ENCODE measurements around the gene STXBP2. TPM values are rescaled to one million over a fixed set of nuclear protein-coding genes. Genes with fewer than 3 reads are reported as not detected.
A peak's percentile ranks its signal among the peaks of the same experiment; 100 is the strongest.

Gene STXBP2
- total and polyA plus RNA-seq, 9 donors = 1.6 to 12.4 (median 5.1) TPM

DNA sequence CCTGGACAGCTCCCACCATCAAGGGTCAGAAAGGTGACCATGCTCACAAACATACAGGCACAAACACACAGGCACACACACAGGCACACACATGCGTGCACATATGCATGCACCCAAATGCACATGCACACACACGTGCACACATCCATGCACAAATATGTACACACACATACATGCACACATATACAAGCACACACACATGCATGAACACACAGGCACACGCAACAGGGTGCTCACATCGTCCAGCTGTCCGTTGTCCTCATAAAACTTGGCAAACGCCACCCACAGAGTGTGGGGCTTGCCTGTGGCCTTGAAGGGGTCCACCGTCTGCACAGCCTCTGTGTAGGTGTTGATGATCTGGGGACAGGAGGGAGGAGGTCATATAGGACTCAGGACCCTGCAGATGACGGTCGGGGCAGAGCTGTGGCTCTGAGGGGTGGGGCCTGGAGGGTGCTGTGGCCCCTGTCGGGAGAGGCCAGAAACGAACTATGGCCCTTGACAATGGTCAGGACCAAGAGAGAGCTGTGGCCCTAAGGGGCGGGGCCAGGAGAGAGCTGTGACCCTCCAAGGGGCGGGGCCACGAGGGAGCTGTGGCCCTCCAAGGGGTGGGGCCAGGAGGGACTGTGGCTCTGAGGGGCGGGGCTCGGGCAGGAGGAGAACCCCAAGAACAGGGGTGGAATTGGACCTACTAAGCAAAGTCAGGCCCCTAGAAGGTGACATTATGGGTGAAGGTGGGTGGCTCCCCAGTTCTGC, 13.8 kb upstream of the STXBP2 start:
- Histone ChIP-seq H3K4me1 (ENCODE audit: control insufficient read depth, insufficient read depth, low read length) (peaks cover 14% of the 10 kb centered on the region), H3K4me3 (ENCODE audit: low read length) (no peak overlapping the region), H3K27ac (ENCODE audit: low read length) (no peak overlapping the region), H3K27me3 (ENCODE audit: control insufficient read depth, insufficient read depth, low read length) (no peaks in the 10 kb centered on the region), H3K9me3 (replicated peaks; ENCODE audit: control insufficient read depth, low read depth, low read length) (no peaks in the 10 kb centered on the region), H3K36me3 (ENCODE audit: control insufficient read depth, insufficient read depth, low read length) (peaks cover 64% of the 10 kb centered on the region)
- no peak for DNase-seq
- WGBS (ENCODE audit: insufficient coverage) = 89% methylated on average over 10 of the region's 16 CpGs

DNA sequence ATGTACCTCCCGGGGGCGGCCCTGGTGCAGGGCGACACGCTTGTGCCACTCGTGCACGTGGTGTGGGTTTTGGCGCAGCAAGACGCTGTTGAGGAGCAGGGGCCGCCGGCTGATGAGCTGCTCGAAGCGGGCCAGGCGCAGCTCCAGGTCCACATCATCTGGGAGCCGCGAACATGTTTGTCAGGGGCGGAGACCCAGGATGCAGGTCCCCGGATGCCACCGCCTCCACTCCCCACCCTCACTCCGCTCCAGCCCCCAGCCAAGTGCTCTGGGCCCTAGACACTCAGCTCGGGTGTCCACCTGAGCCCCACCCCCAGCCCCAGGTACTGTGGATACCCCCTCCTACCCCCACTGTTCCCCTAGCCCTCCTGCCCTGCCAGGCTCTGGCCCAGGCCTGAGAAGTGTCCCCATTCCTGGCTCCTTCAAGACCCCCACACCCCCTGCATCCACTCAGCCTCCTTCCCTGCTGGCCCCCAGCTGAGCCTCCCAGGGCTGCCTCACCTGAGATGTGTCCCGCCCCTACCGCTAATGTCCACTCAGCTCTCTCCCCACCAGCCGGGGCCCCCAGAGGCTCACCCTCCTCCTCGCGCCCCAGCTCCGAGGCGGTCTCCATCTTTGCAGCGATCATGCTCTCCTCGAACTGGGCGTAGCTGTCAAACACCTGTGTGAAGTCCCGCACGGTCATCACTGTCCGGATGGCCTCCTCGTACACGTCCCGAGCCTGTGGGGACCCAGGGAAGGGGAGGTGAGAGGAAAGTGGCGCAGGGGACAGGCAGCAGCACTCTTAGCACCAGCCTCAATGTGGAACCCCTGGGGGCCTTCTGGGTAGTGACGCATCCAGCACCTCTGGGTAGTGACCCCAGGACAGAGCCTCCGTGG, 12.9 kb upstream of the STXBP2 start:
- no peak overlapping the region for H3K4me3 ChIP-seq (ENCODE audit: low read length)
- H3K36me3 ChIP-seq (ENCODE audit: control insufficient read depth, insufficient read depth, low read length) = peaks cover 64% of the 10 kb centered on the region
- WGBS (ENCODE audit: insufficient coverage) = 90% methylated on average over 39 of the region's 39 CpGs

GRCh38 chr19:7624810-7625209, 12.1 kb upstream of the STXBP2 start:
- no peak overlapping the region for H3K4me3 ChIP-seq (ENCODE audit: low read length)
- WGBS (ENCODE audit: insufficient coverage) = 84% methylated on average over 17 of the region's 17 CpGs
- no peak for DNase-seq
- no peaks in the 10 kb centered on the region for H3K9me3 ChIP-seq (replicated peaks; ENCODE audit: control insufficient read depth, low read depth, low read length)
- peaks cover 13% of the 10 kb centered on the region for H3K4me1 ChIP-seq (ENCODE audit: control insufficient read depth, insufficient read depth, low read length)
- H3K27ac ChIP-seq (ENCODE audit: low read length) = no peak overlapping the region
- no peaks in the 10 kb centered on the region for H3K27me3 ChIP-seq (ENCODE audit: control insufficient read depth, insufficient read depth, low read length)
- H3K36me3 ChIP-seq (ENCODE audit: control insufficient read depth, insufficient read depth, low read length) = peaks cover 61% of the 10 kb centered on the region

More for the DNA sequence above, 12.9 kb upstream of the STXBP2 start:
- no peaks in the 10 kb centered on the region for H3K27me3 ChIP-seq (ENCODE audit: control insufficient read depth, insufficient read depth, low read length)
- H3K4me1 ChIP-seq (ENCODE audit: control insufficient read depth, insufficient read depth, low read length) = peaks cover 18% of the 10 kb centered on the region
- DNase-seq = no peak
- H3K27ac ChIP-seq (ENCODE audit: low read length) = no peak overlapping the region
- H3K9me3 ChIP-seq (replicated peaks; ENCODE audit: control insufficient read depth, low read depth, low read length) = no peaks in the 10 kb centered on the region

GRCh38 chr19:7625763-7626372, 11.0 kb upstream of the STXBP2 start:
- no peak for DNase-seq
- no peaks in the 10 kb centered on the region for H3K27me3 ChIP-seq (ENCODE audit: control insufficient read depth, insufficient read depth, low read length)
- H3K9me3 ChIP-seq (replicated peaks; ENCODE audit: control insufficient read depth, low read depth, low read length) = no peaks in the 10 kb centered on the region
- WGBS (ENCODE audit: insufficient coverage) = 97% methylated on average over 33 of the region's 34 CpGs
- H3K27ac ChIP-seq (ENCODE audit: low read length) = no peak overlapping the region
- peaks cover 21% of the 10 kb centered on the region for H3K4me1 ChIP-seq (ENCODE audit: control insufficient read depth, insufficient read depth, low read length)
- H3K36me3 ChIP-seq (ENCODE audit: control insufficient read depth, insufficient read depth, low read length) = peaks cover 51% of the 10 kb centered on the region
- no peak overlapping the region for H3K4me3 ChIP-seq (ENCODE audit: low read length)

DNA sequence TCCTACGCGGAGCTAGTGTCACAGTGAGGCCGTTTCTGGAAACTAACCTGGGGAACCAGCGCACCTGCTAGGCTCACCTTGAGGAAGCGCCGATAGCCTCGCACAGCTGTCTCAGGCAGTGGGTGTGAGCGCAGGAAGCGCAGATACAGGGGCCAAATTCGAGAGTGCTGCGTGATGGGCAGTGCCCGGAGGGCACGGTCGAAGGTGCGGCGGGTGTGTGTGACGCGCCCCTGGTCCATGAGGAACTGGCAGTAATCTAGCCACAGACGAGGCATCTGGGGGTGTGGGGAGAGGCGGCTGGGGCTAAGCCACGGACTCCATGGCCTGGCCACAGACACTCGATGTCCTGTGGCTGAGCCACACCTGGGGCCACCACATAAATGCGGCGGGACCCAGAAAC, 9.7 kb upstream of the STXBP2 start:
- 98% methylated on average over 16 of the region's 24 CpGs for WGBS (ENCODE audit: insufficient coverage)
- Histone ChIP-seq H3K9me3 (replicated peaks; ENCODE audit: control insufficient read depth, low read depth, low read length) (no peaks in the 10 kb centered on the region), H3K27me3 (ENCODE audit: control insufficient read depth, insufficient read depth, low read length) (no peaks in the 10 kb centered on the region), H3K4me3 (ENCODE audit: low read length) (no peak overlapping the region), H3K4me1 (ENCODE audit: control insufficient read depth, insufficient read depth, low read length) (peaks cover 21% of the 10 kb centered on the region), H3K27ac (ENCODE audit: low read length) (no peak overlapping the region), H3K36me3 (ENCODE audit: control insufficient read depth, insufficient read depth, low read length) (peaks cover 44% of the 10 kb centered on the region)
- DNase-seq = no peak

DNA sequence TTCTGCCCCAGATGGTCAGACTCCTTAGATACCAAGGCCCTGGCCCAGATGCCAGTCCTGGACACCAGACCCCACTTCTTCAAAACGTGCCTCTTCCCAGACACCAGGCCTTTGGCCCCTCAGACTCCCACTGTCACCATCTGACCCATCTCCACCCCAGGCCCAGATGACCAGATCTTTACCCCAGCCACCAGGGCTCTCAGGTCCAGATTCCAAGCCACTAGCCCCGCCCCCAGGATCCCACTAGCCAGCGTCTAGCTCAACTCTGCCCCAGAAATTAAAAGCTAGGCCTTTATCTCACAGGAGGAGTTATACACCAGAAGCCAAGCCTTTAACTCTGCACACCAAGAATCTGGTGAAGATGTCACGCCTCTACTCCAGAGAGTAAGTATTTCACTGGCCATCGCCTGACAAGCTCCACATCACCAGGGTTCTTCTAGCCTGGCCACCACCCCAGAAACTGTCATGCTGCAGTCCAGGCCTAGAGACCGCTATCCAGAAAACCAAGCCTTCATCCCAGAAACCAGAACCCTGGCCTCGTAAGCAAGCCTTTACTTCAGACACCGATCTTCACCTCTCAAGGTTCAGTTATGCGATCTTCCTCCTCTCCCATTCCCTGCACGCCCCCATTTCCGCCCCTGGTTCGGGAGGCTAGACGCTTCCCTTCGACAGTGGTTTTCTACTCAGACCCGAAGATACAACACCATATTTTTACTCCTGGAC, 8.2 kb upstream of the STXBP2 start:
- DNase-seq = no peak
- Histone ChIP-seq H3K27me3 (ENCODE audit: control insufficient read depth, insufficient read depth, low read length) (no peaks in the 10 kb centered on the region), H3K4me1 (ENCODE audit: control insufficient read depth, insufficient read depth, low read length) (peaks cover 21% of the 10 kb centered on the region), H3K27ac (ENCODE audit: low read length) (peak overlapping the region; percentile 48), H3K4me3 (ENCODE audit: low read length) (peak overlapping the region; percentile 93), H3K9me3 (replicated peaks; ENCODE audit: control insufficient read depth, low read depth, low read length) (no peaks in the 10 kb centered on the region), H3K36me3 (ENCODE audit: control insufficient read depth, insufficient read depth, low read length) (peaks cover 34% of the 10 kb centered on the region)
- 7% methylated on average over 15 of the region's 15 CpGs for WGBS (ENCODE audit: insufficient coverage)

DNA sequence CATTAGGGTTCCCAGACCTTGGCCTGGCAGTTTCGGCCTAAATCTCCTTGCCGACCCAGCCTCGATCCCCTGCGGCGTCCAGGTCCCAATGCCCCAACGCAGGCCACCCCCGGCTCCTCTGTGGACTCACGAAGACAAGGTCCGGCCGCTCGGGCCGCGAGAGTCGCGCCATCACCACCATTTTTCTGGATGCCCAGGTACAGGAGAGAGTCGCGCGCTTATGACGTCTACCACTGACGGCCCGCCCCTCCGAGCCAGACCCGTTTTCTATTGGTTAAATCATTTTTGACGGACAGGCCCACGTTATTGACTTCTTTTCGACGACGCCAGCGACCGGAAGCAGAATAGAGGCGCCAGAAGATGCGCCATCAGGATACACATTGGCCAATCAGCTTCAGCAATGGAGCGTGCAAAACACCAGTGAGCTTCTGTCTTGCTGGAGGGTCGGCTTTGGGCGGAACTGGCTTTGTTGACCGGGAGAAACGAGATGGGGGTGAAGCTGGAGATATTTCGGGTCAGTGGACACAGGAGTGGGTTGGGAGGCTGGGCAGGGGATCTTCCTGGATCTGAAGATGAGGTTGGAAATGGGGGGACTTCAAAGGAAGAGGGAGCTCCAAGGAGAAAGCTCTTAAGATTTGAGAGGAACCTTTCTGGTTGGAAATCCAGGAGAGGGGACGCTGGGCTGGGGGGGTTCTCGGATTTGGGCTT, 7.4 kb upstream of the STXBP2 start, which contains the start of the genes PET100 and XAB2:
TSS of gene PET100 (plus strand) at position 447 of the 708 bp plus-strand sequence. CDS start at position 488, 41 bp downstream.
TSS of gene XAB2 (minus strand) at position 199 of the 708 bp plus-strand sequence. CDS start at position 181, 18 bp downstream.
- under 1% methylated on average over 39 of the region's 40 CpGs for WGBS (ENCODE audit: insufficient coverage)
- peaks cover 28% of the 10 kb centered on the region for H3K36me3 ChIP-seq (ENCODE audit: control insufficient read depth, insufficient read depth, low read length)
- H3K9me3 ChIP-seq (replicated peaks; ENCODE audit: control insufficient read depth, low read depth, low read length) = no peaks in the 10 kb centered on the region

GRCh38 chr19:7631577-7631976, 5.3 kb upstream of the STXBP2 start:
- Histone ChIP-seq H3K4me3 (ENCODE audit: low read length) (no peak overlapping the region), H3K27me3 (ENCODE audit: control insufficient read depth, insufficient read depth, low read length) (peaks cover 14% of the 10 kb centered on the region), H3K9me3 (replicated peaks; ENCODE audit: control insufficient read depth, low read depth, low read length) (no peaks in the 10 kb centered on the region), H3K4me1 (ENCODE audit: control insufficient read depth, insufficient read depth, low read length) (peaks cover 21% of the 10 kb centered on the region), H3K27ac (ENCODE audit: low read length) (no peak overlapping the region), H3K36me3 (ENCODE audit: control insufficient read depth, insufficient read depth, low read length) (peaks cover 18% of the 10 kb centered on the region)
- no peak for DNase-seq
- WGBS (ENCODE audit: insufficient coverage) = 88% methylated on average over 9 of the region's 12 CpGs

More for the DNA sequence above, 7.4 kb upstream of the STXBP2 start, which contains the start of the genes PET100 and XAB2:
- H3K27ac ChIP-seq (ENCODE audit: low read length) = peak within 1 kb of the TSS; percentile 48
- no peaks in the 10 kb centered on the region for H3K27me3 ChIP-seq (ENCODE audit: control insufficient read depth, insufficient read depth, low read length)
- H3K4me1 ChIP-seq (ENCODE audit: control insufficient read depth, insufficient read depth, low read length) = peaks cover 21% of the 10 kb centered on the region
- H3K4me3 ChIP-seq (ENCODE audit: low read length) = peak within 1 kb of the TSS; percentile 93
- peak; percentile 100 for DNase-seq

All from muscle of leg (tissue), 11 donors.